IPS-NIHi7 (cell line): ENCODE measurements around the gene DTNBP1.

Source experiments
- DNase-seq: peaks from one replicate; pipeline ENCODE4 v3.0.0; 2012; ENCODE audit warnings: mixed read lengths; ENCODE audit errors: extremely low spot score

DTNBP1 gene

DNA sequence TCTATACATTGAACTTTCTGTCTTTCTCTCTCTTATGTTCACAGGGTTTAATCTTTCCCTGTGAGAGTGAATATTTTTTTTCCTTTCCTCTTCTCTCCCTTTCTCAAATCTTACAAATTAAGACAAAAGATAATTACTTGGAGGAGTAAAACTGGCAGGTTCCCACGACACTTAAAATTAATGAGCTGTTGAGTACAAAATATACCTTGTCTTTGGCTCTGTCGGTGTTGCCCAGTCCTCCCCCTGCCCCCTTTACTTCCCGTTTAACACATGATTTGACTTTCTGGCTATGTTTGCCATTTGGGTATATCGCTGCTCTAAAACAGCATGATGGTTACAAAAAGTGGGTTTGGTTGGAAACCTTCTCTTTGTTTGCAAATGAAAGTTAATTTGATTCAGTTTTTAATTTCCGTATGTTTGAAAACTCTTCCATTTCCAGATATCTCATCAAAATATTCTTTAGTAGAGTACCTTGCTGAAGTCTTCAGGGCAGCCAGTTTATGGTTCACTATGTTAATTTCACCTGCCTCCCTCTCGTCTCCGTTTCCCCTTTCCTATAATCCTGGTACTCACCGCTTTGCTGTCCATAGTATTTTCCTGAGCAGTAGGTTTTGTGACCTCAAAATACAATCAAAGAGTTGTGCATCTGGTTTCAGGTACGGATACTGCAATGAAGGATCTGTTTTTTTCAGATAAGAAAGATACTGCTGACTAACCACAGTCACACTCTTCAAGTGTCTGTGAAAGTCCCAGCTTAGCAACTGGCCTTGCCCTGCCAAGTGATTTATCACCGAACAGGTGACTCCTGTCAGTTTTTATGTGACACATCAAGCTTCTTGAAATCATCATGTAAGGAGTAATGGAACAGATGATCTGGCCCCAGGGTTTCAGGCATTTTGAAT, 181.2 kb downstream of the DTNBP1 start:
- no peak for DNase-seq

DNA sequence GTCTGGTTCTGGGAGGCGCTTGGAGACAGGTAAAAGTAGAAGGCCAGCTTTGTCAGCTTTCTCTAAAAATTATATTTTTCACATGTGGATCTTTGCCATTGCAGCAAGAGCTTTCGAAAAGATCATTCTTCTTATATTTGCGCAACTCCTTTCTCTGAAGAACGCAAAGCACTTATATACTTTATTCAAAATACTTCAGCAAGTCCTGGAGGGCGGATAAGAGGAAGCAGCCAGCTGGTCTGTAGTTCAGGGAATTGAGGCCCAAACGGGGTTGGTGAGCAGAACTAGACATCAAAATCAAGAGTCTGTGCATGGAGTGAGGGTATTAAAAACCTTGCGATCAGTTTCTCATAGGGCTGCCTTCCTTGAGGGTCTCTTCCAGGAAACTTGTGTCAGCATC, 182.3 kb downstream of the DTNBP1 start:
- DNase-seq = no peak

DNA sequence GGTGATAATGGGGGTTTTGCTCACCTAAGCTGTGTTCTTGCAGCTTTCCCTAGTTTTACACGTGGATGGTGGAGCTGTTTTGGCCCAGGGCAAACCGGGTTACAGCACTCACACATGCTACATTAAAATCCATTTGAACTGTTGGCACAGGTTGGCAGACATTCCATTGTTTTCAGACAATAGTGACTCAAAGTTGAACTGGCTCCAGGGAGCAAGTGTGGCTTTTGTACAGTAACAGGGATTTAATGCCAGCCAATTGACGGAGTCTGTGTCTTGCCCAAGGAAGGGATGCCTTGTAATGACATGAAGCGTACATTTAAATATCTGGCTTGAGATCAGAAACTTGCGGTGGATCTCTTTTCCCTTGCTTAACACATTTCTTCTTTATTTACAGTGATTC, 183.1 kb downstream of the DTNBP1 start:
- no peak for DNase-seq

DNA sequence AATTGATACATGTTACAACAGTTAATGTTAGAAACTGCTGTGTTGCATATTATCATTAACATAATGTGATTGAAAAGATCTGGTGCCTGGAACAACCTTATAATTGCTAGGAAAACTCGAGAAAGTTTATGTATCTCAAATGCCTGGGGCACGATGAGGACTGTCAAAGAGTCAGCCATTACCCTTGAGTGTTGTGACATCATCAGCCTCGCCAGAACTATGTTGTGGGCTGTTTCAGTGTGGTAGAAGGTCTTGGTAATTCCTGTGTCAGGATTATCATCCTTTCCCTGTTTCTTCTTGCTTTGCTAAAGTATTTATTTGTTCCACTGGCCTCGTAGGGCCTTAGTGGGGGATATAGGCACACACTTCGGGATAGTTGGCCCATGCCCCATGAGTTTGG, 185.1 kb downstream of the DTNBP1 start:
- DNase-seq = no peak

DNA sequence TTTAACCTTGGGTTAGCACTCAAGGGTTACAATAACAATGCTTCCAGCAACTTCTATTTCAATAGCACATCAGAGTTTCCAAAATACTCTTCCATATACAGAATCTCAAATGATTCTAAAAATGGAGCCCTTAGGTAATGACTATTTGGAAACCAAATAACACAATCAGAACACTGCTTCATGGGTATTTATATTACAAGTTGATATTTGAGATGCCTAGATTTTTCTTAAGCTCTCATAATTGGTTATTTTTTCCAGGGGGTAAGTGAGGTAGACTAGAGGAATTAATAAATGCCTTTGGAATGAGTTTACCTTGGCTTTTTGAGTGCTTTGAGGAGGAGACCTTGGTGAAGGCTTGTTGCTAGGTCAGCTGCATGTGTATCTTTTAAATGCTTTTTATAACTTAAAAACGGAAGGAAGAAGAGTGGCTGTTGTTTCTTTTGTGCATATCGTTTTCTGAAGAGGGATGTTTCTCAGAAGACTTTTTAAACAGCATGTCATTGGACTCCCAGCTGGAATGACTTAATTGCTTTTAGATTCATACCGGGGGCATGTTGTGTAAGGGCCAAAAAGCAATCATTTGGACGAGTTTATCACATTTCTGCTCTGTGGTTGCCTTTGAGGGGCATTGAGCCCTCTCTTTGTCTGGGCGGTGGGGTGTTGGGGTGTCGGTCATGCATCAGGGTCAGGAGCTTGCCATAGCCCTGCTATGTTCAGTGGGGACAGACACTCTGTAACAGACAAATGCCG, 186.0 kb downstream of the DTNBP1 start:
- no peak for DNase-seq

DNA sequence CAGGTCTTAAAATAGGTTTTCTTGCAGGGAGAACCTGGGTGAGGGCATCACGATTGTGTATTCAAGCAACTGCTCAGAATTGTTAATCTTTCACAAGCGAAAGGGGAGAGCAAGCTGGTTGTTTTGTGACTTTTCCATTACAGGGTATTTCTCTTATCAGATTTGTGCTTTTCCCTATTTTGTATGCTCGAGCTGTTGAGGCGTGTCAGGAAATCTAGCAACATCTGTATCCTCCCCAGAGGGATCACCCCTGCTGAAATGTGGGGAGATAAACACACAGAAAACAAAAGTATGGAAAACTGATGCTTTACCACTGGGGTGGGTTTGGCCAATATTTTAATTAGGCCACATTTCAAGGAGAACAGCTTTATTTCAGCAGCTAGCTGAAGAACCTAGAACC, 187.0 kb downstream of the DTNBP1 start:
- DNase-seq = no peak

DNA sequence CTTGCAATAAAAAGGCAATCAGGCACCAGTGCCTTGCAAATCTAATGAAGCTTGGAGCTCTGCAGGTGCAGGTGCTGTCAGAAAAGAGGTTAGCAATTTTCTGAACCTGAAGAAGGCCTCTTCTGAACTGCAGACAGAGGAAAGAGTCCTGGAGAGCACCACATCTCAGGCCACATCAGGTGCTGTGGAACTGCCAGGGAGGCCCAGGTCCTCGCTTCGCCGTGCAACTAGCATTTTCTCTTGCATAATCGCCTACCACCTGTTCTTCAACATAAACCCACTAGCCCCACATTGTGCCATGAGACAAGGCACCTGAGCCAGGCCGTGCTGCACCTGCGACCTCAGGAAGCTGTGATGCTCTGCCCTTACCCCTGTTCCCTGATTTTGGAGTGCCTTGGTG, 187.6 kb downstream of the DTNBP1 start:
- no peak for DNase-seq

DNA sequence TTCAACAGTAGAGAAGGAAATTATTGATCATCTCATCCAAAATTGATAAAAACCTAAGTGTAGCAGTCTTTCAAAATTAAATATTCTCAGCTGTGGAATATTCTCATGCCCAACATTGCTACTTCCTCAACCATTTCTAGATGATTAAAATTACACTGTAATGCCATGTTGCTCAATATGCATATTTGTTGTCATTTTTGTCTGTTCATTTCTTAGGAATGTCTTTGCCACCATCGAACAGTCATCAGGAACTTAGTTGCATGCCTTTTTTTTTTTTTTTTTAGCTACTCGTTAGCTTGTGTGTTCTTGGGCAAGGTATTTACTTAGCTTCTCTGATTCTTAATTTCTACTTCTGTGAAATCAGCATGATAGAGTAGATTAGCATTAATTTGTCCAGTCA, 188.6 kb downstream of the DTNBP1 start:
- DNase-seq = no peak

DNA sequence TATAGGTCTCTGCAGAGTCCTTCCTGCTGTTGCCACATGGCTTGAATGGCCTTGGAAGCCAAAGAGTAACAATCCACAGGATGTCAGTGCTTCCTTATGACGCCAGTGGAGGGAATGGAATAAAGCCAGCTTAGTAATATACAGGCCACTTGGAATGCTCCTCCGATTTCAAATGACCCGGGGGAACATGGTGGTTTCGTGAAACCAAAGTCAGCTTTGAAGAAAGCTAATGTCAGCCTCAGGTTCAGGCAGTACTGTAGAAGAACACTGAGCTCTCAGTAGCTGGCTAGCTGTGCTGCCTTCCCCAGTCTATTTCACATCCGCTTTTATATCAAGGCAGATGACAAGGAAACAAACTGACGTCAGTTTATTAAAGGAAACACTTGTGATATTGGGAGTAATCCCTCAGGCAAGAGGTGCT, 189.1 kb downstream of the DTNBP1 start:
- no peak for DNase-seq

DNA sequence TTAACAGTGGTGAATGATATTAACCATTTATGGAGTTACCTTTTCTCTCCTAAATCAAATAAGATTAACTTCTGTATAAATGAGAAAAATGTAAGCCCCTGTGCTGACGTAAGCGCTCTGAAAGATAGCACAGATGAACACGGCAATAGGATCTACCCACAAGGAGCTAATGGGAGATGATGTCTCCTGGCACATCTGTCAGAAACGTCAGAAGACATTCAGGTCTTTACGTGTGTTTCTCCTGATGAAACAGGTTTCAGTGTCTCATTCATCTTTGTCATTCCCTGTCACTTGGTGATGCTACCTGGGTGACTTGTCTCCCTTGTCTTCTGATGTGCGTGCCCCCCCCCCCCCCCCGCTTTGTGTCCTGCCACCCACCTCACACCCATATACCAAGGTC, 189.7 kb downstream of the DTNBP1 start:
- DNase-seq = no peak
